Spleen (tissue), 7 donors: ENCODE data around the gene NR0B2.

ENCODE experiments used
- POLR2A ChIP-seq, 3 donors: fragments of 450-650 bp; IDR thresholded peaks; one replicate each; pipeline ENCODE4 v1.5.1; 2017; ENCODE audit warnings: antibody characterized with exemption in 3 of 3, mild to moderate bottlenecking in 1 of 3
- POLR2AphosphoS5 ChIP-seq, 3 donors: sonication (generic); formaldehyde crosslinking; IDR thresholded peaks; one replicate each; pipeline ENCODE4 v1.5.1; 2017; ENCODE audit warnings: antibody characterized with exemption in 3 of 3
- TF ChIP-seq, protein P1 (sequence below), 11 experiments: fragments of 200-600 bp in 7 of 11; fragments of 450-650 bp in 4 of 11; sonication (generic) in 4 of 11; IDR thresholded peaks in 8 of 11; conservative IDR thresholded peaks in 3 of 11; 1 replicate in 7 of 11; 2 replicates in 4 of 11; pipeline versions ENCODE4 v1.4.0 to v1.8.0; 2016 to 2021; ENCODE audit warnings: antibody characterized with exemption in 11 of 11, inconsistent platforms in 4 of 11, mild to moderate bottlenecking in 1 of 11
- donor health status: DM: no; HTN: no; CAD: no; lungs with moderate emphysema.
- donor health status: DM: no; HTN: no; CAD: no.
- donor health status: DM: no; HTN: no; CAD: no.

DNA sequence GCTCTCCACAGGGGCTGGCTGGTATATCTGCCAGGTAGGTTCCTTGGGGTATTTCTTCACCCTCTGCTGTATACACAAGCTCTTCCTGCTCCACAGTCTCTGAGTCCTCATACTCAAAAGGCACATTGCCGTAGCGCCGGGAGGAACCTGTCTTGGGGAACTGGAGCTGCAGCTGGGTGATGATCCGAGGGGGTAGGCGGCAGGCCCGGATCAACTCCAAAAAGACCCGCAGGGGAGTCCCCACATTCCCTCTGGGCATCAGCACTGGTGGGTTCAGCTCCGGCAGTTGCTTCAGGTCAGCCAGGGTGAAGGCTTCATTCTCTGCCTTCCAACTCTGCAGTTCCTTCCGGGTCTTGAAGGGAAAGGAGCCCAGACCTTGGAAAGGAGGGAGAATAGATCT is 16.4 kb downstream of the NR0B2 start:
- TF ChIP-seq, protein P1, sequence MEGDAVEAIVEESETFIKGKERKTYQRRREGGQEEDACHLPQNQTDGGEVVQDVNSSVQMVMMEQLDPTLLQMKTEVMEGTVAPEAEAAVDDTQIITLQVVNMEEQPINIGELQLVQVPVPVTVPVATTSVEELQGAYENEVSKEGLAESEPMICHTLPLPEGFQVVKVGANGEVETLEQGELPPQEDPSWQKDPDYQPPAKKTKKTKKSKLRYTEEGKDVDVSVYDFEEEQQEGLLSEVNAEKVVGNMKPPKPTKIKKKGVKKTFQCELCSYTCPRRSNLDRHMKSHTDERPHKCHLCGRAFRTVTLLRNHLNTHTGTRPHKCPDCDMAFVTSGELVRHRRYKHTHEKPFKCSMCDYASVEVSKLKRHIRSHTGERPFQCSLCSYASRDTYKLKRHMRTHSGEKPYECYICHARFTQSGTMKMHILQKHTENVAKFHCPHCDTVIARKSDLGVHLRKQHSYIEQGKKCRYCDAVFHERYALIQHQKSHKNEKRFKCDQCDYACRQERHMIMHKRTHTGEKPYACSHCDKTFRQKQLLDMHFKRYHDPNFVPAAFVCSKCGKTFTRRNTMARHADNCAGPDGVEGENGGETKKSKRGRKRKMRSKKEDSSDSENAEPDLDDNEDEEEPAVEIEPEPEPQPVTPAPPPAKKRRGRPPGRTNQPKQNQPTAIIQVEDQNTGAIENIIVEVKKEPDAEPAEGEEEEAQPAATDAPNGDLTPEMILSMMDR (IDR thresholded peaks at IDR 0.05 in 8 of 11, conservative IDR thresholded peaks at IDR 0.05 in 3 of 11) = no peak
- no peak for TF ChIP-seq POLR2A (IDR thresholded peaks at IDR 0.05)
- no peak for TF ChIP-seq POLR2AphosphoS5 (IDR thresholded peaks at IDR 0.05)
